ENCODE results near the gene KLF14. TPM values are rescaled to one million over a fixed set of nuclear protein-coding genes. Genes with fewer than 3 reads are reported as not detected.

The KLF14 gene
- total RNA-seq, 1 donor from 2014 or later = not detected

- Histone ChIP-seq H3K27ac (no peak overlapping the region), H3F3A (ENCODE audit: low read depth) (no peaks in the 10 kb centered on the region), H3K9me3 (ENCODE audit: low read depth) (no peaks in the 10 kb centered on the region), H3K36me3 (no peaks in the 10 kb centered on the region), H3K27me3 (no peaks in the 10 kb centered on the region), H3K79me2 (ENCODE audit: low read depth) (no peaks in the 10 kb centered on the region), H3K4me2 (no peak overlapping the region), H3K9ac (no peak overlapping the region), H4K20me1 (ENCODE audit: low read depth) (no peaks in the 10 kb centered on the region), H3K4me1 (no peaks in the 10 kb centered on the region), H3K4me3 (no peak overlapping the region), H2AFZ (replicated peaks) (no peak overlapping the region)
- DNase-seq (ENCODE audit: low spot score) = no peak
- H3K4me3 Mint-ChIP-seq = no peak overlapping the region
- H3K9me3 Mint-ChIP-seq = no peaks in the 10 kb centered on the region
- H3K36me3 Mint-ChIP-seq = no peaks in the 10 kb centered on the region
- peaks cover 3% of the 10 kb centered on the region for H3K27me3 Mint-ChIP-seq (ENCODE audit: insufficient read depth, low read depth)
- H3K27ac Mint-ChIP-seq = no peak overlapping the region
- H3K4me1 Mint-ChIP-seq = peaks cover 3% of the 10 kb centered on the region
- no peak for TF ChIP-seq EZH2 (IDR thresholded peaks at IDR 0.05)
- no peak for TF ChIP-seq CTCF (IDR thresholded peaks at IDR 0.05)
- TF ChIP-seq EZH2phosphoT487 (IDR thresholded peaks at IDR 0.05) = no peak
Observed at GRCh38 chr7:130708001-130708400, 26.0 kb downstream of the KLF14 start.

GRCh38 chr7:130703851-130704250 is 30.2 kb downstream of the KLF14 start:
- no peaks in the 10 kb centered on the region for H3K27me3 ChIP-seq
- no peaks in the 10 kb centered on the region for H4K20me1 ChIP-seq (ENCODE audit: low read depth)
- TF ChIP-seq EZH2 (IDR thresholded peaks at IDR 0.05) (no peak), CTCF (IDR thresholded peaks at IDR 0.05) (no peak), EZH2phosphoT487 (IDR thresholded peaks at IDR 0.05) (no peak)

GRCh38 chr7:130701650-130702049 is 32.4 kb downstream of the KLF14 start:
- H3K9me3 Mint-ChIP-seq = peaks cover 2% of the 10 kb centered on the region
- no peak overlapping the region for H3K9ac ChIP-seq
- no peaks in the 10 kb centered on the region for H3K79me2 ChIP-seq (ENCODE audit: low read depth)
- no peak for TF ChIP-seq EZH2phosphoT487 (IDR thresholded peaks at IDR 0.05)
- TF ChIP-seq EZH2 (IDR thresholded peaks at IDR 0.05) = no peak
- no peak for TF ChIP-seq CTCF (IDR thresholded peaks at IDR 0.05)
- no peaks in the 10 kb centered on the region for H3K36me3 Mint-ChIP-seq
- no peaks in the 10 kb centered on the region for H3F3A ChIP-seq (ENCODE audit: low read depth)
- peaks cover 2% of the 10 kb centered on the region for H3K27me3 Mint-ChIP-seq (ENCODE audit: insufficient read depth, low read depth)
- H3K27ac Mint-ChIP-seq = no peak overlapping the region
- no peak overlapping the region for H3K27ac ChIP-seq
- DNase-seq (ENCODE audit: low spot score) = no peak
- H3K4me2 ChIP-seq = no peak overlapping the region
- no peaks in the 10 kb centered on the region for H3K4me1 ChIP-seq
- no peaks in the 10 kb centered on the region for H3K36me3 ChIP-seq
- no peaks in the 10 kb centered on the region for H3K9me3 ChIP-seq (ENCODE audit: low read depth)
- no peaks in the 10 kb centered on the region for H3K4me1 Mint-ChIP-seq
- H4K20me1 ChIP-seq (ENCODE audit: low read depth) = no peaks in the 10 kb centered on the region
- no peak overlapping the region for H2AFZ ChIP-seq (replicated peaks)
- H3K27me3 ChIP-seq = no peaks in the 10 kb centered on the region
- H3K4me3 ChIP-seq = no peak overlapping the region
- H3K4me3 Mint-ChIP-seq = no peak overlapping the region

More at GRCh38 chr7:130703851-130704250, 30.2 kb downstream of the KLF14 start:
- no peak overlapping the region for H3K4me3 ChIP-seq
- no peak overlapping the region for H2AFZ ChIP-seq (replicated peaks)
- DNase-seq (ENCODE audit: low spot score) = no peak
- Mint-ChIP-seq H3K4me1 (no peaks in the 10 kb centered on the region), H3K4me3 (no peak overlapping the region), H3K27ac (no peak overlapping the region), H3K27me3 (ENCODE audit: insufficient read depth, low read depth) (peaks cover 2% of the 10 kb centered on the region), H3K9me3 (peaks cover 2% of the 10 kb centered on the region), H3K36me3 (no peaks in the 10 kb centered on the region)
- no peaks in the 10 kb centered on the region for H3K79me2 ChIP-seq (ENCODE audit: low read depth)
- no peak overlapping the region for H3K9ac ChIP-seq
- H3K4me2 ChIP-seq = no peak overlapping the region
- no peaks in the 10 kb centered on the region for H3K36me3 ChIP-seq
- H3K4me1 ChIP-seq = no peaks in the 10 kb centered on the region
- no peaks in the 10 kb centered on the region for H3F3A ChIP-seq (ENCODE audit: low read depth)
- no peak overlapping the region for H3K27ac ChIP-seq
- H3K9me3 ChIP-seq (ENCODE audit: low read depth) = no peaks in the 10 kb centered on the region

Measured in neural progenitor cell (in vitro differentiated cells).